Fibroblast of skin of right biceps (primary cell): ENCODE results near the gene LCE5A.
"Not testable (repeated sequence)": the region's sequence is repeated elsewhere in the genome, so short reads cannot be mapped to it uniquely, and the experiment has no call there.

Experiments used
- DNase-seq: peaks from one replicate; pipeline ENCODE4 v3.0.0-alpha.2; 2013

The LCE5A gene

DNA sequence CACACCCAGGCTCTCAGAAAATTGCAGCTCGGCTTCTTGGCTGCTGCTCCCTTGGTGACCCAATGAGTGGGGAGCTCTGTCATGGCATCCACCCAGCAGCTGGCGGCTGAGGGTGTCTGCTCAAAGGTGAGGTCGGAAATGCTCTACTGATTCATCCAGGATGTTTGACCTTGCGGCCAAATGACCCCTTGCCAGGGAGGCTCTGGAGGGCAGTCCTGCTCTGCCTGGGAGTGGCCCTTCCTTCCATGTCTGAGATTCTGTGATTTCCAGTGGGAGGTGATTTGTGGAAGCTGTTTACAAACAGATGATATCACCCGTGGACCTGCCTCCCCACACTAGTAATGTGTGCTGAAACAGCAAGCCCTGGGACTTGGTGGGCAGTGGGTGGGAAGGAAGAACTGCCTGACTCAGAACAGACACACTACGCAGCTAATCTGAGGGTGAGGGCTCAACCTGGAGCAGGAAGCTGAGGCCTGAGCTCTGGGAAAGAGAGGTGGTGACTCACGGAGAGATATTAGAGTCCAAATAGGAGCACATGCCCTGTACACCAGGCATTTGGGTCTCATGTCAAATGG, 6.7 kb downstream of the LCE5A start:
- DNase-seq: no peak

DNA sequence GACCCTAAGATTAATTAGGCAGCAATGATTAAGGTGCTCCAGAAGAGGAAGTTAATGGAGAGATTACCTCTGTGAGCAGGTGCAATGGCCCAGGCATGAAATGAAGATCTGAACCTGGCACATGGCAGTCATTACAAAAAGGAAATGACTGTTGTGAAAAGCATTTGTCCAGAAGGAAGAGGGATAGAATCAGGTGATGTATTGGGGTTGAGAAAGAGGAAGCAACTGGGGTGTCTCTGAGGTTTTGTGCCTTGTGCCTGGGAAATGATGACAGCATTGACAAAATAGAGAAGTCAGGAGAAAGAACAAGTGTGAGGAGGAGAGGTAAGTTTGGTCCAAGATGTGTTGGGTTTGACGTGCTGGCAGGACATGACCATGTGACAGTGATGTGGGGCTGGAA, 9.2 kb downstream of the LCE5A start:
- no peak for DNase-seq

DNA sequence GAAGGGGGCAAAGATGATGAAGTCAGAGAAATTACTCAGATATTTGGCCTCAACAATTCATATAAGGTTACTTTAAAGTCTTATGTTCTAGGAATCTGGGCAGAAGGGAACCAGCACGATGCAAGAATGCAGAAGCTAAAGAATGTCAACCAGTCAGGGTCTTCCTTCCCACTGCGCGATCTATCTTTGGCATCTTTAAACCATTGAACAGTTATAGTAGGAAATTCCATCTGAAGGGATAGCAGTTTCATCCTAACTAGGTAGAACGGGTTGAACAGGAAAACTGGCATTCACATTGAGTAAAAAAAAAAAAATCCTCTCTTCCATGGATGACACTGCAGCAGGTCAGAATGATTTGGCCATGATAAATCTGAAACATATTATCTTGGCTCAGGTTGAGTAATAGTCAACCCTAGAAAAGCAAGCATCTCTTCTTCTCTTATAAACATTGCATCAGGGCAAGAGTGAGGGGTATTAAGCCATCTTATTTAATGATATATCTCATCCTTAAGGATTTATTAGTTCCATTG, 10.0 kb downstream of the LCE5A start:
- DNase-seq: no peak

DNA sequence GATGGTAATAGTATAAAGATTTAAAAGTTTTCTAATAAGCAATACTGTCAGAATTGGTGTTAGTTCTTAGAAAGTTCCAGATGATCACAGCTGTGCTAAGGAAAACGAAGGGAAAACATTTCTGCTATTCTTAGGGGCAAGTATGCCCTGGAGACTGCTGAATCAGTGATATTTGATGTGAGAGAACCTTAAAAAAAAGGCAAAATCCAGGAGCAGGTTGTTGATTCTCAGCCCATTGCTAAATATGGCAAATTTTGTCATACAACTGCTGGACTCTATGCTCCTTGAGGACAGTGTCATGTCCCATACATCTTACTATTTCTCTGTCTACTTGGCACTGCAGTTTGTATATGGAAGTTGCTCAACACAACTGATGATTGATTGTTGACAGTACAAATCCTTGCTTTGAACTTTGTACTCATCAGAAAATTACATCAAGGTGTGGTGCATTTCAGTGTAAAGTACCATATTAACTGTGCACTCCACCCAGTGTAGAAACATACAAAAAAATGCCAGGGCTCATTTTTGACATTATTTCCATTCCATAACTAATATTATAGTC, 14.6 kb downstream of the LCE5A start:
- no peak for DNase-seq

DNA sequence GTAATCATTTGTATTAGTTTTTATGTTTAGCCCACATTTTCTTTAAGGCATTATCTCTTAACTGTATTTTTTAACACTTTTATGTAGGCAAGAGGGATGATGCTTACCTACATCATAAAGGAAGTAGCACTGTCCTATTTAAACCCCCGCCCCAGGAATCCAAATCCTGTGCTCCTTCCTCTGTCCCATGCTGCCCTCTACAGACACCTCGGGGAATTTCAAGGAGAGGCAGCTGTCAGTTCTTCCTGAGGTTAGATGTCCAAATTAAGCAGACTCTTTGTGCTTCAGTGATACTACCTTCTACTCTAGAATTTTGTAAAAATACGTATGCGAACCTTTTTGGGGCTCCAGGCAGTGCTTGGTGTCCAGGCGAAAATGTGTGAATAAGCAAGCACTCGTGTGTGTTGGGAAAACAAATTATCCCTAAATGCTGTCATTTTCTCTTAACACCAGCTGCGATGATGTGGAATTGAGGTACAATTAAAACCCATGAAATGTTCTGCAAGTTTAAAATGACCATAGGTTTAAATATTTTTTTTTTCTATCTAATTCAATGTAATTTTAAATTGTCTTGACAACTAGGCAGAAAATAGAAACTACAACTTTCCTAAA, 22.8 kb downstream of the LCE5A start:
- no peak for DNase-seq

GRCh38 chr1:152535774-152536173, 25.2 kb downstream of the LCE5A start:
- DNase-seq: no peak

DNA sequence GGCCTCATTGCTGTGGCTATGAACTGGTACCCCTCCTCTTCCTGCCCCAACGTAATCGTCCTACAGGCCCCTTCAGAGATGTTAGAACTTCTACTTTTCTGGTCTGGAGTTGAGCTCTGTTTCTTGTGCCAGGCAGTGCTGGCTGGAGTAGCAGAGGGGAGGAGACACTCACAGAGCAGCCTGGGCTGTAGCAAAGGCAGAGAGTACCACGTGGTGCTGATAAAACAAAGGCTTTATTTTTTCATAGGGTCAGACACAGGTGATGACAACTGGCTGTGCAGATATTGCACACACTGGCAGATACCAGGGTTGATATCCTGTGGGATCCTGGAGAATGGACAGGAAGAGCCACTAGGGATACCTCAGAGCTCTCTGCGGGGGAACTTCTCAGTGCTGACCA, 26.9 kb downstream of the LCE5A start:
- no peak for DNase-seq

DNA sequence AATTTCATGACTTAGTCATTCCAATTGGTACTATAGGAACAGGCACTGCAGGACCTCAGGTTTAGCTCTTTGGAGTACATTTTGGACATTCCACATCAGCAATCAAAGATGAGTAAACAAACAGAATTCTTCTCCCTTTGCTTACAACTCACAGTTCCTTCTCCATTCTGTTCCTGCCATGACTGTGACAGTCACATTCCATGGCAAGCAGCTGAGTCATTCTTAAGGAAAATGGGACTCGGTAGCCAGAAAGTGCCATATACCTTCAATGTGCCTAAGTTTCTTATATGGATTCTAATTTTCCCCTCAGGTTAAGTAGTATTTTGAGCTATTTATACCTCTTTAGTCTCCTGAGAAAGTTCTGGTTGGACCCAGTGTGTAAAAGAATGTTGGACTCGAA, 29.3 kb downstream of the LCE5A start:
- DNase-seq: no peak

DNA sequence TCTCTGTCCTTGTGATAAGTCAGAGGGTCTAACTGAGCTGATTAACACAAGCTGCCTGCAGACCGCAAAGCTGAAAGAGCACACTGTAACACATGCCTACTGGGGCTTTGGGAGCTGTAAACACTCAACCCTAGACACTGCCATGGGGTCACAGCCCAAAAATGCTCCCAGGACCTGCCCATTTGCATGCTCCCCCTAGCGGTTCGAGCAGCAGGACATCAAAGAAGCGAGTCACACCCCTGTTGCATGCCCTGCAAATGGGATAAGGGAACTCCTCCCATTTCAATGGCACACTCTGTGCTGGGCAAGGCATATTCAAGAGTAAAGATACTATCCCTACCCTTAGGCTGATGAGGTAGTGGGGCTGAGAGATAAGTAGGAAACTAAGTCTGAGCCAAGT, 33.2 kb downstream of the LCE5A start:
- no peak for DNase-seq

DNA sequence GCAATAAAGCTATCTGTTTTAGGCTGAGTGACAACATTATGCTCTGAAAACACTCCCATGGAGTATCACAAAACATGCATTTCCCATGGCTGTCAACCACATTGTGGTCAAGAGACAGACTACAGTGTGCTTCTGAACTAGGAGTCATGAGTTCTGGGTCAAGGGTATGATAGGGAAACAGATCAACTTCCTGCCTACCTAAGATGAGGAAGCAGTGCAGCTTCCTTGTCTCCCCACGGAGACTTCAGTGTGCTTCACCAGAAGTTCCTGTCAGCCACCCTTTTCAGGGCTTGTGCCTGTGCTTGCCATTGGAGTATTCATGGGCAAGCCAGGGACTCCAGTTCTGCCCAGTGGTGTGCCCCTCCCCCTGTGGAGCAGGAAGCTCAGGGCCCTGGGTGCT, 36.1 kb downstream of the LCE5A start:
- no peak for DNase-seq

- not testable (repeated sequence) for DNase-seq
Observed at GRCh38 chr1:152548358-152548757, 37.8 kb downstream of the LCE5A start.
